ENCODE results near the gene KMT5C.

- TF ChIP-seq POLR2AphosphoS5 (IDR thresholded peaks at IDR 0.05; ENCODE audit: low read depth, low read length) (no peak), TAF1 (IDR thresholded peaks at IDR 0.05; ENCODE audit: borderline replicate concordance, low read depth, low read length) (no peak)
Measured at GRCh38 chr19:55346725-55347441, 7.2 kb downstream of the KMT5C start.
